B cell (primary cell): ENCODE data around the gene SERTAD2.

ENCODE experiments used
- CTCF ChIP-seq: fragments of 200-600 bp; IDR thresholded peaks from one replicate; pipeline ENCODE4 v1.8.0; 2022; ENCODE audit warnings: antibody characterized with exemption, mild to moderate bottlenecking
- EZH2 ChIP-seq: IDR thresholded peaks from 2 replicates; pipeline ENCODE4 v1.6.1; 2012; ENCODE audit warnings: borderline replicate concordance, low read depth, mild to moderate bottlenecking, moderate library complexity, low read length; ENCODE audit not compliant: insufficient read depth, poor library complexity, severe bottlenecking

DNA sequence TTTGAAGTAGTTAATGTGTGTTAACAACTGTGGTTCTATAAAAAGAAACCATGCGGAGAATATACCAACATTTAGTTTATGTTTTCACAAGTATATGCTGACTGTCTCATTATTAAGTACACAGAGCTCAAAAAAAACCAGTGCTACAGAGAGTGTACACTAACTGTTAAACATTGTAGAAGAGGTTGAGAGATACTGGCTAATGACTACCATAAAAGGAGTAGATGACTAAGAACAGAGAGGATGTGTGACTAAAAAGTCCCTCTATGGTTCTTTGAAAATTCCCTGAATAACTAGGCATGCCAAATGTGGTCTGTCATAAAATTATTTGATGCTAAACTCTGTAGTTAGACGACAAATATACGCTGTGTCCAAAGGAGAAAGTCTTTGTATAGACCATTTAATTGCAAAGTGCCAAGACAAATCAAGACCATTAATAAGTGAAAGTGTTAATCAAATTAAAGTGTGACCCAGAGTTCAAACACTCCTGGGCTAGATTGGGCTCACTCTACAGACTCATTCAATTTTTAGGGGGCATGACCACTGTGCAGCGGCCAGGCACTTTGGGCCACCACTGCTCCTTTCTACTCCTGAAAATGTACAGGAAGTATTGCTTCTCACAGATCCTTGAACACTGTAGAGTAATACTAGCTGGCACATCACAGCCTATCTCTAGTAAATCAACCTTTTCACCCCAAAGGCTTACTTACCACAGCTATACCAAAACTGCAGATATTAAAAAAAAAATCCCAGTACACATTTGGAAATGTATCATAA is 45.1 kb upstream of the SERTAD2 start:
- TF ChIP-seq EZH2 = no peak
- no peak for TF ChIP-seq CTCF
